ENCODE data around the gene CNTNAP2.

DNA sequence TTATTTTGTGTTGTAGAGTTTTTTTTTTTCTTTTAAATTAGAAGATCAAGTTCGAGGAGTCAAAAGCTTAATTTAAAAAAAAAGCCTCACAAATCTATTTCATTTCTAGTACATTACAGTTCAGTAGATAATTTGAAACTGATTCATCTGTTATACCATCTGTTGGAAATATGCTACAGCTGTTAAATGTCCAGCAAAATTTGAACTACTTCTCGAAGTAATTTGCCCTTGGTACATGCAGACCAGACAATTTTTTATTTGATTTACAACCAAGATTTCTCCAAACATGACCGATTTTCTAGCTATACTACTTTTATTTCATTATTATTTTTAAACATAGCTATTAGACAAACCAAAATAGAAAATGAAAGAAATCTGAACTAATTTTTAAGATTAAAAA is 647.9 kb downstream of the CNTNAP2 start:
- no peak for TF ChIP-seq CTCF (IDR thresholded peaks at IDR 0.05)
- TF ChIP-seq POLR2AphosphoS5 (IDR thresholded peaks at IDR 0.05): no peak

Measured in suprapubic skin (tissue), 3 donors.